Sciatic nerve (tissue), 2 donors: ENCODE measurements around the gene ADARB2. TPM values are rescaled to one million over a fixed set of nuclear protein-coding genes. Genes with fewer than 3 reads are reported as not detected.
A peak's percentile ranks its signal among the peaks of the same experiment; 100 is the strongest.

Source experiments
- ATAC-seq: fragments of 200-7000 bp; cut with Tn5 transposase; one replicate; pipeline ENCODE4 v1.9.1; 2020; ENCODE audit warnings: mild to moderate bottlenecking, moderate library complexity
- DNase-seq: peaks from one replicate; pipeline ENCODE4 v3.0.0-alpha.2; 2020; ENCODE audit warnings: low spot score
- intact Hi-C: fragments of 100-400 bp; cut with DNase I; formaldehyde crosslinking; loops from one replicate; pipeline ENCODE4 v1.14.2; 2022
- total RNA-seq: library from RNA; stranded (reverse); fragmentation: NEBNext Ultra II Directional; extraction: Animal tissue kit (Norgen Biotek cat#: 25700); gene quantifications from one replicate; pipeline ENCODE4 v1.2.1, GENCODE V29; 2021
- donor health status: DM: no; HTN: no; CAD: no.
- donor health status: DM: no; HTN: no; CAD: no.

ADARB2 gene
- total RNA-seq, 1 donor from 2014 or later: 1.9 TPM

GRCh38 chr10:1608851-1609647, 128.3 kb downstream of the ADARB2 start:
- DNase-seq (no peak), ATAC-seq (peak; percentile 42)
- intact Hi-C loops: no loop called here

- ATAC-seq (no peak), DNase-seq (no peak)
- intact Hi-C loops: no loop called here
Measured at GRCh38 chr10:1608408-1608807, 128.9 kb downstream of the ADARB2 start.

- intact Hi-C loops: no loop called here
- no peak for DNase-seq
- ATAC-seq: no peak
Measured at GRCh38 chr10:1607466-1607865, 129.9 kb downstream of the ADARB2 start.

GRCh38 chr10:1605999-1606940, 131.1 kb downstream of the ADARB2 start:
- DNase-seq: no peak

GRCh38 chr10:1605121-1605520, 132.2 kb downstream of the ADARB2 start:
- DNase-seq (no peak), ATAC-seq (no peak)
- intact Hi-C loops: no loop called here

More at GRCh38 chr10:1605999-1606940, 131.1 kb downstream of the ADARB2 start:
- intact Hi-C loops: no loop called here
- ATAC-seq: no peak

GRCh38 chr10:1604246-1604645, 133.1 kb downstream of the ADARB2 start:
- no peak for DNase-seq
- intact Hi-C loops: no loop called here
- no peak for ATAC-seq

GRCh38 chr10:1603181-1603580, 134.1 kb downstream of the ADARB2 start:
- ATAC-seq (no peak), DNase-seq (no peak)
- intact Hi-C loops: no loop called here

GRCh38 chr10:1602037-1602484, 135.3 kb downstream of the ADARB2 start:
- intact Hi-C loops: no loop called here
- ATAC-seq: no peak
- no peak for DNase-seq

- no peak for ATAC-seq
Measured at GRCh38 chr10:1601406-1601805, 135.9 kb downstream of the ADARB2 start.

GRCh38 chr10:1600861-1601260, 136.5 kb downstream of the ADARB2 start:
- ATAC-seq (no peak), DNase-seq (no peak)
- intact Hi-C loops: no loop called here

More at GRCh38 chr10:1601406-1601805, 135.9 kb downstream of the ADARB2 start:
- intact Hi-C loops: no loop called here
- no peak for DNase-seq

GRCh38 chr10:1598393-1599153, 138.8 kb downstream of the ADARB2 start:
- intact Hi-C loops: no loop called here
- DNase-seq (no peak), ATAC-seq (no peak)

GRCh38 chr10:1597370-1598146, 139.8 kb downstream of the ADARB2 start:
- intact Hi-C loops: no loop called here
- ATAC-seq (no peak), DNase-seq (no peak)

GRCh38 chr10:1596482-1597099, 140.7 kb downstream of the ADARB2 start:
- ATAC-seq (no peak), DNase-seq (no peak)
- intact Hi-C loops: no loop called here

- no peak for DNase-seq
- no peak for ATAC-seq
- intact Hi-C loops: no loop called here
Measured at GRCh38 chr10:1595726-1596125, 141.6 kb downstream of the ADARB2 start.

GRCh38 chr10:1595242-1595600, 142.1 kb downstream of the ADARB2 start:
- ATAC-seq (no peak), DNase-seq (no peak)
- intact Hi-C loops: no loop called here

- ATAC-seq (no peak), DNase-seq (no peak)
- intact Hi-C loops: no loop called here
Measured at GRCh38 chr10:1594372-1595241, 142.7 kb downstream of the ADARB2 start.

GRCh38 chr10:1591742-1592141, 145.6 kb downstream of the ADARB2 start:
- intact Hi-C loops: no loop called here
- ATAC-seq: no peak
- DNase-seq: no peak
